ENCODE measurements around the gene NTRK3.

The NTRK3 gene

GRCh38 chr15:88257311-88258092 lies 963 bp upstream of the NTRK3 start:
- DNase-seq (ENCODE audit: low read depth in 2 of 2), result peak in 1 of 2 donors; percentile 9

GRCh38 chr15:88255484-88256278 lies 858 bp downstream of the NTRK3 start:
- no peak for DNase-seq (ENCODE audit: low read depth in 2 of 2)

GRCh38 chr15:88255087-88255483 lies 1.5 kb downstream of the NTRK3 start:
- DNase-seq (ENCODE audit: low read depth in 2 of 2), result no peak

GRCh38 chr15:88252441-88252840 lies 4.1 kb downstream of the NTRK3 start:
- DNase-seq (ENCODE audit: low read depth in 2 of 2), result no peak

- DNase-seq (ENCODE audit: low read depth in 2 of 2), result no peak
Observed at GRCh38 chr15:88250826-88251225, 5.7 kb downstream of the NTRK3 start.

GRCh38 chr15:88249220-88249619 lies 7.3 kb downstream of the NTRK3 start:
- no peak for DNase-seq (ENCODE audit: low read depth in 2 of 2)

- no peak for DNase-seq (ENCODE audit: low read depth in 2 of 2)
Observed at GRCh38 chr15:88247914-88248313, 8.6 kb downstream of the NTRK3 start.

GRCh38 chr15:88246666-88247446 lies 9.7 kb downstream of the NTRK3 start:
- DNase-seq (ENCODE audit: low read depth in 2 of 2), result peak; percentile 65 to 67

GRCh38 chr15:88246081-88246480 lies 10.5 kb downstream of the NTRK3 start:
- DNase-seq (ENCODE audit: low read depth in 2 of 2), result no peak

GRCh38 chr15:88243895-88244787 lies 12.4 kb downstream of the NTRK3 start:
- no peak for DNase-seq (ENCODE audit: low read depth in 2 of 2)

- no peak for DNase-seq (ENCODE audit: low read depth in 2 of 2)
Observed at GRCh38 chr15:88242586-88243555, 13.7 kb downstream of the NTRK3 start.

GRCh38 chr15:88241461-88241860 lies 15.1 kb downstream of the NTRK3 start:
- DNase-seq (ENCODE audit: low read depth in 2 of 2), result no peak

- no peak for DNase-seq (ENCODE audit: low read depth in 2 of 2)
Observed at GRCh38 chr15:88241060-88241459, 15.5 kb downstream of the NTRK3 start.

GRCh38 chr15:88239594-88239993 lies 16.9 kb downstream of the NTRK3 start:
- DNase-seq (ENCODE audit: low read depth in 2 of 2), result no peak

GRCh38 chr15:88238618-88239430 lies 17.7 kb downstream of the NTRK3 start:
- no peak for DNase-seq (ENCODE audit: low read depth in 2 of 2)

GRCh38 chr15:88234711-88235110 lies 21.8 kb downstream of the NTRK3 start:
- no peak for DNase-seq (ENCODE audit: low read depth in 2 of 2)

- DNase-seq (ENCODE audit: low read depth in 2 of 2), result no peak
Observed at GRCh38 chr15:88233921-88234320, 22.6 kb downstream of the NTRK3 start.

- DNase-seq (ENCODE audit: low read depth in 2 of 2), result no peak
Observed at GRCh38 chr15:88232771-88233201, 23.8 kb downstream of the NTRK3 start.
